ENCODE data around the gene PRUNE2. TPM values are rescaled to one million over a fixed set of nuclear protein-coding genes. Genes with fewer than 3 reads are reported as not detected.

The PRUNE2 gene
- total RNA-seq, 5 donors from 2014 or later (not counting 1 experiment from before 2014, with no cell fraction given) = 0.20 to 0.76 (median 0.45) TPM

- Histone ChIP-seq H3K4me3 (ENCODE audit: control insufficient read depth in 1 of 2, extremely low read depth in 1 of 2, low read length in 1 of 2) (no peak overlapping the region), H3K27me3 (replicated peaks in 1 of 2; ENCODE audit: control insufficient read depth in 2 of 2, extremely low read depth in 1 of 2, insufficient read depth in 2 of 2, low read length in 1 of 2) (no peaks in the 10 kb centered on the region), H3K36me3 (ENCODE audit: control insufficient read depth in 2 of 2, extremely low read depth in 1 of 2, insufficient read depth in 1 of 2, low read length in 1 of 2) (no peaks in the 10 kb centered on the region), H3K9me3 (no peaks in the 10 kb centered on the region), H3K4me1 (ENCODE audit: control insufficient read depth in 1 of 2, extremely low read depth in 1 of 2, insufficient read depth in 2 of 2, low read length in 2 of 2) (no peaks in the 10 kb centered on the region), H3K27ac (ENCODE audit: low read length) (no peak overlapping the region)
- ATAC-seq (replicated peaks in 1 of 4) = no peak
- no peak overlapping the region for H3K27ac Mint-ChIP-seq
- H3K36me3 Mint-ChIP-seq = no peaks in the 10 kb centered on the region
- H3K9me3 Mint-ChIP-seq = no peaks in the 10 kb centered on the region
- ChIA-PET CTCF (no interaction called here), POLR2A (no interaction called here)
- no peaks in the 10 kb centered on the region for H3K4me1 Mint-ChIP-seq
- 64% methylated on average over 3 of the region's 4 CpGs for WGBS (ENCODE audit: insufficient coverage)
- no peak overlapping the region for H3K4me3 Mint-ChIP-seq
- no peak for DNase-seq
- H3K27me3 Mint-ChIP-seq = peaks cover 8 to 29% of the 10 kb centered on the region in 2 donors
These were observed 87.6 kb downstream of the PRUNE2 start for GRCh38 chr9:76818271-76818670.

GRCh38 chr9:76817489-76817888 lies 88.4 kb downstream of the PRUNE2 start:
- Histone ChIP-seq H3K4me1 (ENCODE audit: control insufficient read depth in 1 of 2, extremely low read depth in 1 of 2, insufficient read depth in 2 of 2, low read length in 2 of 2) (no peaks in the 10 kb centered on the region), H3K4me3 (ENCODE audit: control insufficient read depth in 1 of 2, extremely low read depth in 1 of 2, low read length in 1 of 2) (no peak overlapping the region), H3K9me3 (no peaks in the 10 kb centered on the region), H3K27me3 (replicated peaks in 1 of 2; ENCODE audit: control insufficient read depth in 2 of 2, extremely low read depth in 1 of 2, insufficient read depth in 2 of 2, low read length in 1 of 2) (no peaks in the 10 kb centered on the region), H3K36me3 (ENCODE audit: control insufficient read depth in 2 of 2, extremely low read depth in 1 of 2, insufficient read depth in 1 of 2, low read length in 1 of 2) (no peaks in the 10 kb centered on the region), H3K27ac (ENCODE audit: low read length) (no peak overlapping the region)
- POLR2A ChIA-PET = no interaction called here
- DNase-seq (no peak), ATAC-seq (replicated peaks in 1 of 4) (no peak)
- Mint-ChIP-seq H3K36me3 (no peaks in the 10 kb centered on the region), H3K4me3 (no peak overlapping the region), H3K27me3 (peaks cover 8 to 33% of the 10 kb centered on the region in 2 donors), H3K9me3 (no peaks in the 10 kb centered on the region), H3K4me1 (no peaks in the 10 kb centered on the region), H3K27ac (no peak overlapping the region)
- WGBS (ENCODE audit: insufficient coverage) = no CpG with 5 or more reads among the region's 1 CpG
- CTCF ChIA-PET = no interaction called here

GRCh38 chr9:76812591-76812990 lies 93.3 kb downstream of the PRUNE2 start:
- H3K27ac Mint-ChIP-seq = no peak overlapping the region
- H3K36me3 Mint-ChIP-seq = no peaks in the 10 kb centered on the region
- DNase-seq (no peak), ATAC-seq (replicated peaks in 1 of 4) (no peak)
- ChIA-PET CTCF (interaction anchor here in 1 of 2 donors (0.6 kb wide), 1 partner anchor 32 kb away, joined by 9 read pairs; no protein-coding TSS in a partner anchor), POLR2A (no interaction called here)
- Histone ChIP-seq H3K9me3 (no peaks in the 10 kb centered on the region), H3K36me3 (ENCODE audit: control insufficient read depth in 2 of 2, extremely low read depth in 1 of 2, insufficient read depth in 1 of 2, low read length in 1 of 2) (no peaks in the 10 kb centered on the region), H3K27ac (ENCODE audit: low read length) (no peak overlapping the region), H3K4me1 (ENCODE audit: control insufficient read depth in 1 of 2, extremely low read depth in 1 of 2, insufficient read depth in 2 of 2, low read length in 2 of 2) (no peaks in the 10 kb centered on the region), H3K4me3 (ENCODE audit: control insufficient read depth in 1 of 2, extremely low read depth in 1 of 2, low read length in 1 of 2) (no peak overlapping the region), H3K27me3 (replicated peaks in 1 of 2; ENCODE audit: control insufficient read depth in 2 of 2, extremely low read depth in 1 of 2, insufficient read depth in 2 of 2, low read length in 1 of 2) (peaks cover 0 to 4% of the 10 kb centered on the region in 2 experiments)
- WGBS (ENCODE audit: insufficient coverage) = 93% methylated on average over 2 of the region's 6 CpGs
- H3K27me3 Mint-ChIP-seq = peaks cover 14 to 34% of the 10 kb centered on the region in 2 donors
- H3K4me1 Mint-ChIP-seq = no peaks in the 10 kb centered on the region
- H3K4me3 Mint-ChIP-seq = no peak overlapping the region
- H3K9me3 Mint-ChIP-seq = no peaks in the 10 kb centered on the region

GRCh38 chr9:76810377-76810957 lies 95.4 kb downstream of the PRUNE2 start:
- Histone ChIP-seq H3K4me1 (ENCODE audit: control insufficient read depth in 1 of 2, extremely low read depth in 1 of 2, insufficient read depth in 2 of 2, low read length in 2 of 2) (no peaks in the 10 kb centered on the region), H3K36me3 (ENCODE audit: control insufficient read depth in 2 of 2, extremely low read depth in 1 of 2, insufficient read depth in 1 of 2, low read length in 1 of 2) (no peaks in the 10 kb centered on the region), H3K27me3 (replicated peaks in 1 of 2; ENCODE audit: control insufficient read depth in 2 of 2, extremely low read depth in 1 of 2, insufficient read depth in 2 of 2, low read length in 1 of 2) (peaks cover 0 to 4% of the 10 kb centered on the region in 2 experiments), H3K4me3 (ENCODE audit: control insufficient read depth in 1 of 2, extremely low read depth in 1 of 2, low read length in 1 of 2) (no peak overlapping the region), H3K27ac (ENCODE audit: low read length) (no peak overlapping the region), H3K9me3 (no peaks in the 10 kb centered on the region)
- DNase-seq = peak in 1 of 35 experiments; percentile 19
- Mint-ChIP-seq H3K4me3 (no peak overlapping the region), H3K27ac (no peak overlapping the region), H3K4me1 (no peaks in the 10 kb centered on the region), H3K36me3 (no peaks in the 10 kb centered on the region), H3K27me3 (peaks cover 14 to 29% of the 10 kb centered on the region in 2 donors), H3K9me3 (no peaks in the 10 kb centered on the region)
- no peak for ATAC-seq (replicated peaks in 1 of 4)
- ChIA-PET POLR2A (no interaction called here), CTCF (no interaction called here)
- 0% methylated on average over 1 of the region's 2 CpGs for WGBS (ENCODE audit: insufficient coverage)

GRCh38 chr9:76808636-76809035 lies 97.3 kb downstream of the PRUNE2 start:
- POLR2A ChIA-PET = no interaction called here
- Histone ChIP-seq H3K4me1 (ENCODE audit: control insufficient read depth in 1 of 2, extremely low read depth in 1 of 2, insufficient read depth in 2 of 2, low read length in 2 of 2) (no peaks in the 10 kb centered on the region), H3K36me3 (ENCODE audit: control insufficient read depth in 2 of 2, extremely low read depth in 1 of 2, insufficient read depth in 1 of 2, low read length in 1 of 2) (no peaks in the 10 kb centered on the region), H3K27ac (ENCODE audit: low read length) (no peak overlapping the region), H3K4me3 (ENCODE audit: control insufficient read depth in 1 of 2, extremely low read depth in 1 of 2, low read length in 1 of 2) (no peak overlapping the region), H3K9me3 (no peaks in the 10 kb centered on the region), H3K27me3 (replicated peaks in 1 of 2; ENCODE audit: control insufficient read depth in 2 of 2, extremely low read depth in 1 of 2, insufficient read depth in 2 of 2, low read length in 1 of 2) (peaks cover 0 to 4% of the 10 kb centered on the region in 2 experiments)
- Mint-ChIP-seq H3K4me1 (no peaks in the 10 kb centered on the region), H3K9me3 (no peaks in the 10 kb centered on the region), H3K4me3 (no peak overlapping the region), H3K27ac (no peak overlapping the region), H3K27me3 (peaks cover 10 to 23% of the 10 kb centered on the region in 2 donors), H3K36me3 (no peaks in the 10 kb centered on the region)
- DNase-seq (no peak), ATAC-seq (replicated peaks in 1 of 4) (no peak)
- CTCF ChIA-PET = interaction anchor here in 1 of 2 donors (0.7 kb wide), 1 partner anchor 318 kb away, joined by 3 read pairs; no protein-coding TSS in a partner anchor
- WGBS (ENCODE audit: insufficient coverage) = 62% methylated on average over 5 of the region's 5 CpGs

- Histone ChIP-seq H3K36me3 (ENCODE audit: control insufficient read depth in 2 of 2, extremely low read depth in 1 of 2, insufficient read depth in 1 of 2, low read length in 1 of 2) (no peaks in the 10 kb centered on the region), H3K27ac (ENCODE audit: low read length) (no peak overlapping the region), H3K9me3 (no peaks in the 10 kb centered on the region), H3K27me3 (replicated peaks in 1 of 2; ENCODE audit: control insufficient read depth in 2 of 2, extremely low read depth in 1 of 2, insufficient read depth in 2 of 2, low read length in 1 of 2) (no peaks in the 10 kb centered on the region), H3K4me3 (ENCODE audit: control insufficient read depth in 1 of 2, extremely low read depth in 1 of 2, low read length in 1 of 2) (no peak overlapping the region), H3K4me1 (ENCODE audit: control insufficient read depth in 1 of 2, extremely low read depth in 1 of 2, insufficient read depth in 2 of 2, low read length in 2 of 2) (no peaks in the 10 kb centered on the region)
- Mint-ChIP-seq H3K27ac (no peak overlapping the region), H3K4me3 (no peak overlapping the region), H3K36me3 (no peaks in the 10 kb centered on the region), H3K9me3 (no peaks in the 10 kb centered on the region), H3K27me3 (peaks cover 5 to 21% of the 10 kb centered on the region in 2 donors), H3K4me1 (no peaks in the 10 kb centered on the region)
- WGBS (ENCODE audit: insufficient coverage) = 94% methylated on average over 7 of the region's 7 CpGs
- ATAC-seq (replicated peaks in 1 of 4) (no peak), DNase-seq (no peak)
- ChIA-PET CTCF (no interaction called here), POLR2A (interaction anchor here in 1 of 2 donors (0.5 kb wide), 1 partner anchor 183 kb away, joined by 3 read pairs; no protein-coding TSS in a partner anchor)
These were observed 102.2 kb downstream of the PRUNE2 start for GRCh38 chr9:76803762-76804161.

Measured in T-cell (primary cell).